Mesodermal cell (in vitro differentiated cells): ENCODE results near the gene RXFP4.

Experiments
- H3K27ac ChIP-seq: 2 replicates; pipeline ENCODE4 v1.7.0; 2013; ENCODE audit warnings: mild to moderate bottlenecking, low read depth, low read length, moderate library complexity; ENCODE audit not compliant: severe bottlenecking
- H3K36me3 ChIP-seq: 2 replicates; pipeline ENCODE4 v1.7.1; 2013; ENCODE audit warnings: mild to moderate bottlenecking, low read length, moderate library complexity; ENCODE audit not compliant: control insufficient read depth, insufficient read depth
- H3K4me1 ChIP-seq: one replicate; pipeline ENCODE4 v1.7.1; 2013; ENCODE audit warnings: mild to moderate bottlenecking, low read length; ENCODE audit not compliant: insufficient read depth, control insufficient read depth, poor library complexity, severe bottlenecking
- H3K4me3 ChIP-seq: 2 replicates; pipeline ENCODE4 v1.7.0; 2013; ENCODE audit warnings: low read length, control low read depth, mild to moderate bottlenecking; ENCODE audit not compliant: insufficient read depth, poor library complexity, severe bottlenecking; ENCODE audit errors: extremely low read depth
- H3K9me3 ChIP-seq: 2 replicates; pipeline ENCODE4 v1.7.1; 2013; ENCODE audit warnings: mild to moderate bottlenecking, low read length, moderate library complexity; ENCODE audit not compliant: control insufficient read depth
- WGBS, 2 experiments: methylation state at CpG; one replicate each; pipeline ENCODE4 v1.1.5; 2013; ENCODE audit warnings: missing lambda C conversion rate in 2 of 2; ENCODE audit not compliant: insufficient coverage in 2 of 2; 5-methylcytosine and 5-hydroxymethylcytosine counted together

Gene RXFP4

DNA sequence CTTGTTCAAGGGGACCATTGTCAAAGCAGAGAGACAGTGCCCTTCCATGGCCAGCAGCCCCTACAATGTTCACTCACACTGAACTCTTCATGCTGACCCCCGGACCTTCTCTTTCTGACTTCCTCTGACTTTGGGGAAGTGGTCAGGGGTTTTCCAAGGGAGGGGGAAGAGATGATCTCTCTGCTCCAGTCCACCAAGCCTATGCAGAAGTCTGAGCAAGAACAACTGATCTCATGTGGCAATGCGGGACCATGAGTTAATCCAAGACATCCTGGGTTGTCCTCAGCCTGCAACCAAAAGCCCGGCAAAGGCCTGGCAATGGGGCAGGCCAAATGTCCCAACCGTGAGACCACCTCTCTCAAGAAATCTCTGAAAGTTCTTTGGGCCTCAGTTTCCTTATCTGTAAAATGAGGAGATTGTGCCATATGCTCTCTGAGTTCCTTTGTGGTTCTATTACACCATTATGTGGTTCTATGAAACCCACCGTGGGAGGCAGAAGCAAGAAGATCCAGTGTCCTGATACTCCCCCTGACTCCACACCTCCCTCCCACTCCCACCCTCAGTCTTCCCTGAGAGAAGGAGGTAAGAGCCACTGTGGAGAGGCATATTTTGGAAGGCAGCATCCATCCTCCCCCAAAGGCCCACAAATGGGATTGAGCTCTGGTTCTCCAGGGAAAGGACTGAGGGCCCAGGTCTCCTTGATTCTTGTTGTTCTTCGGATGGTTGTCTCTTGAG lies 48.7 kb downstream of the RXFP4 start:
- Histone ChIP-seq H3K4me1 (no peaks in the 10 kb centered on the region), H3K4me3 (no peak overlapping the region), H3K9me3 (no peaks in the 10 kb centered on the region), H3K36me3 (no peaks in the 10 kb centered on the region), H3K27ac (no peak overlapping the region)
- whole genome bisulfite sequencing, 2 experiments, result 93 to 100% methylated on average over 2 to 3 of the region's 6 CpGs
